Liver (tissue), 9 donors: ENCODE results near the gene BMS1. TPM values are rescaled to one million over a fixed set of nuclear protein-coding genes. Genes with fewer than 3 reads are reported as not detected.

Experiments
- DNase-seq: peaks from one replicate; pipeline ENCODE4 v3.0.0-alpha.2; 2017; ENCODE audit warnings: low spot score
- H3K27ac ChIP-seq, 2 donors: one replicate each; pipeline ENCODE4 v1.7.0; 2013; ENCODE audit warnings: inconsistent platforms in 2 of 2, low read length in 2 of 2, control low read depth in 1 of 2, low read depth in 1 of 2, mild to moderate bottlenecking in 1 of 2
- H3K27me3 ChIP-seq, 4 donors: one replicate each; pipeline versions ENCODE4 v1.6.1 to v1.7.0; 2013; ENCODE audit warnings: low read length in 3 of 4, inconsistent platforms in 1 of 4, mild to moderate bottlenecking in 1 of 4, moderate library complexity in 1 of 4; ENCODE audit not compliant: control insufficient read depth in 4 of 4, insufficient read depth in 4 of 4
- H3K36me3 ChIP-seq, 4 donors: one replicate each; pipeline versions ENCODE4 v1.6.1 to v1.7.0; 2013; ENCODE audit warnings: low read length in 3 of 4, mild to moderate bottlenecking in 3 of 4, low read depth in 1 of 4, moderate library complexity in 1 of 4; ENCODE audit not compliant: control insufficient read depth in 4 of 4, insufficient read depth in 3 of 4
- H3K4me1 ChIP-seq, 4 donors: one replicate each; pipeline versions ENCODE4 v1.6.1 to v1.7.0; 2013; ENCODE audit warnings: low read length in 3 of 4, mild to moderate bottlenecking in 3 of 4, moderate library complexity in 1 of 4; ENCODE audit not compliant: control insufficient read depth in 4 of 4, insufficient read depth in 4 of 4
- H3K4me3 ChIP-seq, 3 donors: one replicate each; pipeline versions ENCODE4 v1.6.1 to v1.7.0; 2013; ENCODE audit warnings: low read length in 3 of 3, control low read depth in 1 of 3, low read depth in 1 of 3, mild to moderate bottlenecking in 1 of 3
- H3K9ac ChIP-seq, 2 donors: one replicate each; pipeline ENCODE4 v1.7.0; 2013; ENCODE audit warnings: low read length in 2 of 2, mild to moderate bottlenecking in 2 of 2, moderate library complexity in 2 of 2, control low read depth in 1 of 2, low read depth in 1 of 2
- H3K9me3 ChIP-seq, 4 donors: one replicate each; pipeline versions ENCODE4 v1.6.1 to v1.7.0; 2013; ENCODE audit warnings: low read length in 3 of 4; ENCODE audit not compliant: control insufficient read depth in 4 of 4
- EGR1 ChIP-seq, 2 donors: IDR thresholded peaks; 2 replicates each; pipeline ENCODE4 v1.6.1; 2016 to 2018; ENCODE audit warnings: antibody characterized with exemption in 2 of 2, low read depth in 2 of 2
- FOXA1 ChIP-seq: IDR thresholded peaks from 2 replicates; pipeline ENCODE4 v1.6.1; 2016; ENCODE audit warnings: antibody characterized with exemption
- FOXA2 ChIP-seq: IDR thresholded peaks from 2 replicates; pipeline ENCODE4 v1.6.1; 2016; ENCODE audit warnings: antibody characterized with exemption
- GABPA ChIP-seq, 2 donors: IDR thresholded peaks in 1 of 2; conservative IDR thresholded peaks in 1 of 2; 2 replicates each; pipeline ENCODE4 v1.6.1; 2016; ENCODE audit warnings: antibody characterized with exemption in 2 of 2, mild to moderate bottlenecking in 1 of 2, moderate library complexity in 1 of 2
- HNF4A ChIP-seq, 2 donors: conservative IDR thresholded peaks; 2 replicates each; pipeline ENCODE4 v1.6.1; 2016; ENCODE audit warnings: antibody characterized with exemption in 2 of 2, mild to moderate bottlenecking in 2 of 2
- HNF4G ChIP-seq: IDR thresholded peaks from 2 replicates; pipeline ENCODE4 v1.6.1; 2016; ENCODE audit warnings: antibody characterized with exemption
- JUND ChIP-seq, 2 donors: IDR thresholded peaks; 2 replicates each; pipeline ENCODE4 v1.6.1; 2016; ENCODE audit warnings: antibody characterized with exemption in 2 of 2
- NR2F2 ChIP-seq: IDR thresholded peaks from 2 replicates; pipeline ENCODE4 v1.6.1; 2016; ENCODE audit warnings: antibody characterized with exemption
- RAD21 ChIP-seq, 2 donors: IDR thresholded peaks; 2 replicates each; pipeline ENCODE4 v1.6.1; 2016; ENCODE audit warnings: antibody characterized with exemption in 2 of 2, mild to moderate bottlenecking in 2 of 2
- RXRA ChIP-seq, 2 donors: IDR thresholded peaks; 2 replicates each; pipeline ENCODE4 v1.6.1; 2017 to 2018; ENCODE audit warnings: antibody characterized with exemption in 2 of 2, mild to moderate bottlenecking in 1 of 2
- SP1 ChIP-seq: IDR thresholded peaks from 2 replicates; pipeline ENCODE4 v1.6.1; 2018; ENCODE audit warnings: antibody characterized with exemption, mild to moderate bottlenecking
- TAF1 ChIP-seq: conservative IDR thresholded peaks from 2 replicates; pipeline ENCODE4 v1.6.1; 2016; ENCODE audit warnings: antibody characterized with exemption, mild to moderate bottlenecking
- YY1 ChIP-seq: IDR thresholded peaks from 2 replicates; pipeline ENCODE4 v1.6.1; 2016; ENCODE audit warnings: antibody characterized with exemption, mild to moderate bottlenecking
- WGBS: extraction: QIAGEN DNeasy Blood & Tissue Kit; methylation state at CpG from one replicate; pipeline ENCODE4 v1.1.7; 2013; 5-methylcytosine and 5-hydroxymethylcytosine counted together
- polyA plus RNA-seq, 2 donors: library from polyadenylated mRNA; stranded (reverse) in 1 of 2; unstranded in 1 of 2; fragments of 200-250 nt in 1 of 2; fragments of >200 nt in 1 of 2; fragmentation: Nextera tagmentation in 1 of 2; extraction: Ambion mirVana in 1 of 2; gene quantifications; one replicate each; pipeline versions ENCODE4 v1.2.1 to v1.2.3, GENCODE V29; 2013 to 2015
- total RNA-seq, 2 donors: library from RNA; depleted of rRNA; stranded (reverse); fragments of >200 nt; gene quantifications; one replicate each; pipeline ENCODE4 v1.2.3, GENCODE V29; 2014
- TF ChIP-seq, protein P1 (sequence below): IDR thresholded peaks from 2 replicates; pipeline ENCODE4 v1.6.1; 2016; ENCODE audit warnings: antibody characterized with exemption
- TF ChIP-seq, protein P2 (sequence below): fragments of 150-350 bp; IDR thresholded peaks from 2 replicates; pipeline ENCODE4 v1.5.1; 2017; ENCODE audit warnings: improper control_type of control experiment, low read depth, low read length; ENCODE audit not compliant: missing input control
- TF ChIP-seq, protein P3 (sequence below): IDR thresholded peaks from 2 replicates; pipeline ENCODE4 v1.6.1; 2016; ENCODE audit warnings: antibody characterized with exemption, mild to moderate bottlenecking
- TF ChIP-seq, protein P4 (sequence below): IDR thresholded peaks from 2 replicates; pipeline ENCODE4 v1.6.1; 2016; ENCODE audit warnings: antibody characterized with exemption
- TF ChIP-seq, protein P5 (sequence below): IDR thresholded peaks from 2 replicates; pipeline ENCODE4 v1.6.1; 2016; ENCODE audit warnings: antibody characterized with exemption
- donor health status: healthy.
- donor health status: healthy.
- donor health status: healthy.
- donor health status: healthy.
- donor health status: healthy.

Gene BMS1
- total and polyA plus RNA-seq, 4 donors, result 3.6 to 10.4 (median 5.2) TPM

DNA sequence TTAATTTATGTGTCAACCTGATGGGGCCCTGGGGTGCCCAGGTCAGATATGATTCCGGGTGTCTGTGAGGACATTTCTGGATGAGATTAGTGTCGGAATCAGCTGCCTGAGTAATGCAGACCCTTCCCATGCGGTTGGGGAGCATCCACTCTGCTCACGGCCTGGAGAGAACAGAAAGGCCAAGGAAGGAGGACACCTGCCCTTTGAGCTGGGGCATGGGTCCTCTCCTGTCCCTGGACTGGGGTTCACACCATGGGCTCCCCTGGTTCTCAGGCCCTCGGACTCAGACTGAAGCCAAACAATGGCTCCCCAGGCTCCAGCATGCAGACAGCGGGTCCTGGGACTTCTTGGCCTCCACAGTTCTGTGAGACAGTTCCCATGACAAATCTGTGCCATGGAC, 94.3 kb downstream of the BMS1 start:
- H3K27me3 ChIP-seq, result no peaks in the 10 kb centered on the region
- no peak overlapping the region for H3K9ac ChIP-seq
- no peak overlapping the region for H3K4me3 ChIP-seq
- no peak for DNase-seq
- H3K27ac ChIP-seq, result no peak overlapping the region
- WGBS, result 83% methylated on average over 6 of the region's 6 CpGs
- H3K4me1 ChIP-seq, result peaks cover 0 to under 1% (median 0%) of the 10 kb centered on the region in 4 donors
- peaks cover 0 to 1% (median under 1%) of the 10 kb centered on the region in 4 donors for H3K9me3 ChIP-seq
- H3K36me3 ChIP-seq, result peaks cover 0 to 1% (median 0%) of the 10 kb centered on the region in 4 donors
- TF ChIP-seq FOXA2 (no peak), GABPA (IDR thresholded peaks at IDR 0.05 in 1 of 2, conservative IDR thresholded peaks at IDR 0.05 in 1 of 2) (no peak), RAD21 (IDR thresholded peaks at IDR 0.05) (no peak), TAF1 (no peak)
- TF ChIP-seq, protein P1, sequence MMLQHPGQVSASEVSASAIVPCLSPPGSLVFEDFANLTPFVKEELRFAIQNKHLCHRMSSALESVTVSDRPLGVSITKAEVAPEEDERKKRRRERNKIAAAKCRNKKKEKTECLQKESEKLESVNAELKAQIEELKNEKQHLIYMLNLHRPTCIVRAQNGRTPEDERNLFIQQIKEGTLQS, result no peak

DNA sequence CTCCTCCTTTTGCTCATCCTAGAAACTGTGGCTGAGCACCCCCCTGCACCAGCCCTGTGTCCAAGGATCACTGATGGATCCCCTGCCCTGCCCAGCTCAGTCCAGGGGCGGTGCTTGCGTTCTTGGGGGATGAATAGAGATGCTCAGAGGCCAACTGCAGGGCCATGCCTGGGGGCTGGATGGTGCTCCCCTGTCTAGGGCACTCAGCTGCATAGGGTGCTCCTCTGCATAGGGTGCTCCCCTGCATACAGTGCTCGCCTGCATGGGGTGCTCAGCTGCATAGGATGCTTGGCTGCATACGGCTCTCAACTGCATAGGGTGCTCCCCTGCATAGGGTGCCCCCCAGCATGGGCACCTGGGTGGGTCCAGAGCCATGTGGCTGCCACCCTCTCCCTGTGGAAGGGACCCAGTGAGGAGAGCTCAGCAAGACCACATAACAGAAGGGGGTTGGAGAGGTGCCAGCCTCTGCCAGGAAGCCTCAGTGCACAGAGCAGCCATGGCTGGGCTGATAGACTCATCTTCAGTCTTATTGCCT, 95.0 kb downstream of the BMS1 start:
- WGBS, result 67% methylated on average over 4 of the region's 4 CpGs
- Histone ChIP-seq H3K27me3 (no peaks in the 10 kb centered on the region), H3K4me1 (no peaks in the 10 kb centered on the region), H3K4me3 (no peak overlapping the region), H3K9me3 (peaks cover 0 to 6% (median 3%) of the 10 kb centered on the region in 4 donors), H3K36me3 (peaks cover 0 to 1% (median 0%) of the 10 kb centered on the region in 4 donors), H3K9ac (no peak overlapping the region), H3K27ac (no peak overlapping the region)
- DNase-seq, result no peak
- no peak for TF ChIP-seq FOXA2
- TF ChIP-seq RAD21 (IDR thresholded peaks at IDR 0.05), result no peak
- TF ChIP-seq, protein P1, result no peak
- TF ChIP-seq, protein P2, sequence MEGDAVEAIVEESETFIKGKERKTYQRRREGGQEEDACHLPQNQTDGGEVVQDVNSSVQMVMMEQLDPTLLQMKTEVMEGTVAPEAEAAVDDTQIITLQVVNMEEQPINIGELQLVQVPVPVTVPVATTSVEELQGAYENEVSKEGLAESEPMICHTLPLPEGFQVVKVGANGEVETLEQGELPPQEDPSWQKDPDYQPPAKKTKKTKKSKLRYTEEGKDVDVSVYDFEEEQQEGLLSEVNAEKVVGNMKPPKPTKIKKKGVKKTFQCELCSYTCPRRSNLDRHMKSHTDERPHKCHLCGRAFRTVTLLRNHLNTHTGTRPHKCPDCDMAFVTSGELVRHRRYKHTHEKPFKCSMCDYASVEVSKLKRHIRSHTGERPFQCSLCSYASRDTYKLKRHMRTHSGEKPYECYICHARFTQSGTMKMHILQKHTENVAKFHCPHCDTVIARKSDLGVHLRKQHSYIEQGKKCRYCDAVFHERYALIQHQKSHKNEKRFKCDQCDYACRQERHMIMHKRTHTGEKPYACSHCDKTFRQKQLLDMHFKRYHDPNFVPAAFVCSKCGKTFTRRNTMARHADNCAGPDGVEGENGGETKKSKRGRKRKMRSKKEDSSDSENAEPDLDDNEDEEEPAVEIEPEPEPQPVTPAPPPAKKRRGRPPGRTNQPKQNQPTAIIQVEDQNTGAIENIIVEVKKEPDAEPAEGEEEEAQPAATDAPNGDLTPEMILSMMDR, result no peak
- TF ChIP-seq RXRA (IDR thresholded peaks at IDR 0.05), result no peak
- no peak for TF ChIP-seq HNF4G
- TF ChIP-seq TAF1, result no peak
- TF ChIP-seq, protein P3, sequence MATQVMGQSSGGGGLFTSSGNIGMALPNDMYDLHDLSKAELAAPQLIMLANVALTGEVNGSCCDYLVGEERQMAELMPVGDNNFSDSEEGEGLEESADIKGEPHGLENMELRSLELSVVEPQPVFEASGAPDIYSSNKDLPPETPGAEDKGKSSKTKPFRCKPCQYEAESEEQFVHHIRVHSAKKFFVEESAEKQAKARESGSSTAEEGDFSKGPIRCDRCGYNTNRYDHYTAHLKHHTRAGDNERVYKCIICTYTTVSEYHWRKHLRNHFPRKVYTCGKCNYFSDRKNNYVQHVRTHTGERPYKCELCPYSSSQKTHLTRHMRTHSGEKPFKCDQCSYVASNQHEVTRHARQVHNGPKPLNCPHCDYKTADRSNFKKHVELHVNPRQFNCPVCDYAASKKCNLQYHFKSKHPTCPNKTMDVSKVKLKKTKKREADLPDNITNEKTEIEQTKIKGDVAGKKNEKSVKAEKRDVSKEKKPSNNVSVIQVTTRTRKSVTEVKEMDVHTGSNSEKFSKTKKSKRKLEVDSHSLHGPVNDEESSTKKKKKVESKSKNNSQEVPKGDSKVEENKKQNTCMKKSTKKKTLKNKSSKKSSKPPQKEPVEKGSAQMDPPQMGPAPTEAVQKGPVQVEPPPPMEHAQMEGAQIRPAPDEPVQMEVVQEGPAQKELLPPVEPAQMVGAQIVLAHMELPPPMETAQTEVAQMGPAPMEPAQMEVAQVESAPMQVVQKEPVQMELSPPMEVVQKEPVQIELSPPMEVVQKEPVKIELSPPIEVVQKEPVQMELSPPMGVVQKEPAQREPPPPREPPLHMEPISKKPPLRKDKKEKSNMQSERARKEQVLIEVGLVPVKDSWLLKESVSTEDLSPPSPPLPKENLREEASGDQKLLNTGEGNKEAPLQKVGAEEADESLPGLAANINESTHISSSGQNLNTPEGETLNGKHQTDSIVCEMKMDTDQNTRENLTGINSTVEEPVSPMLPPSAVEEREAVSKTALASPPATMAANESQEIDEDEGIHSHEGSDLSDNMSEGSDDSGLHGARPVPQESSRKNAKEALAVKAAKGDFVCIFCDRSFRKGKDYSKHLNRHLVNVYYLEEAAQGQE, result no peak
- no peak for TF ChIP-seq SP1
- TF ChIP-seq EGR1 (IDR thresholded peaks at IDR 0.05; ENCODE audit: low read depth in 2 of 2), result no peak
- no peak for TF ChIP-seq HNF4A (conservative IDR thresholded peaks at IDR 0.05)
- TF ChIP-seq NR2F2, result no peak
- no peak for TF ChIP-seq FOXA1
- no peak for TF ChIP-seq GABPA (IDR thresholded peaks at IDR 0.05 in 1 of 2, conservative IDR thresholded peaks at IDR 0.05 in 1 of 2)
- TF ChIP-seq, protein P4, sequence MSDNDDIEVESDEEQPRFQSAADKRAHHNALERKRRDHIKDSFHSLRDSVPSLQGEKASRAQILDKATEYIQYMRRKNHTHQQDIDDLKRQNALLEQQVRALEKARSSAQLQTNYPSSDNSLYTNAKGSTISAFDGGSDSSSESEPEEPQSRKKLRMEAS, result no peak
- no peak for TF ChIP-seq JUND (IDR thresholded peaks at IDR 0.05)
- TF ChIP-seq, protein P5, sequence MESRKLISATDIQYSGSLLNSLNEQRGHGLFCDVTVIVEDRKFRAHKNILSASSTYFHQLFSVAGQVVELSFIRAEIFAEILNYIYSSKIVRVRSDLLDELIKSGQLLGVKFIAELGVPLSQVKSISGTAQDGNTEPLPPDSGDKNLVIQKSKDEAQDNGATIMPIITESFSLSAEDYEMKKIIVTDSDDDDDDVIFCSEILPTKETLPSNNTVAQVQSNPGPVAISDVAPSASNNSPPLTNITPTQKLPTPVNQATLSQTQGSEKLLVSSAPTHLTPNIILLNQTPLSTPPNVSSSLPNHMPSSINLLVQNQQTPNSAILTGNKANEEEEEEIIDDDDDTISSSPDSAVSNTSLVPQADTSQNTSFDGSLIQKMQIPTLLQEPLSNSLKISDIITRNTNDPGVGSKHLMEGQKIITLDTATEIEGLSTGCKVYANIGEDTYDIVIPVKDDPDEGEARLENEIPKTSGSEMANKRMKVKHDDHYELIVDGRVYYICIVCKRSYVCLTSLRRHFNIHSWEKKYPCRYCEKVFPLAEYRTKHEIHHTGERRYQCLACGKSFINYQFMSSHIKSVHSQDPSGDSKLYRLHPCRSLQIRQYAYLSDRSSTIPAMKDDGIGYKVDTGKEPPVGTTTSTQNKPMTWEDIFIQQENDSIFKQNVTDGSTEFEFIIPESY, result no peak
- TF ChIP-seq YY1, result no peak
